NOMO-1 treated with DMSO at 0.1 percent for 48 hours (cell line): ENCODE measurements around the gene KCNMB1.
A peak's percentile ranks its signal among the peaks of the same experiment; 100 is the strongest.

Source experiments
- DNase-seq: peaks from one replicate; lab custom pipeline; 2025; ENCODE audit not compliant: unreplicated experiment; lab: John Stamatoyannopoulos, UW

Gene KCNMB1

GRCh38 chr5:170345971-170346370 is 43.2 kb downstream of the KCNMB1 start:
- no peak for DNase-seq

GRCh38 chr5:170343177-170343576 is 46.0 kb downstream of the KCNMB1 start:
- no peak for DNase-seq

GRCh38 chr5:170342153-170342725 is 46.9 kb downstream of the KCNMB1 start:
- DNase-seq = no peak

- no peak for DNase-seq
Measured at GRCh38 chr5:170341545-170341944, 47.6 kb downstream of the KCNMB1 start.

- no peak for DNase-seq
Measured at GRCh38 chr5:170339780-170340167, 49.4 kb downstream of the KCNMB1 start.

GRCh38 chr5:170338933-170339779 is 50.0 kb downstream of the KCNMB1 start:
- peak; percentile 50 for DNase-seq

- no peak for DNase-seq
Measured at GRCh38 chr5:170338291-170338690, 50.9 kb downstream of the KCNMB1 start.

GRCh38 chr5:170337045-170337733 is 52.0 kb downstream of the KCNMB1 start:
- no peak for DNase-seq

- no peak for DNase-seq
Measured at GRCh38 chr5:170336065-170336464, 53.1 kb downstream of the KCNMB1 start.

GRCh38 chr5:170334626-170335025 is 54.5 kb downstream of the KCNMB1 start:
- no peak for DNase-seq

GRCh38 chr5:170333161-170333910 is 55.8 kb downstream of the KCNMB1 start:
- peak; percentile 47 for DNase-seq

- no peak for DNase-seq
Measured at GRCh38 chr5:170332058-170332457, 57.1 kb downstream of the KCNMB1 start.

GRCh38 chr5:170330568-170331054 is 58.6 kb downstream of the KCNMB1 start:
- DNase-seq = peak; percentile 56

GRCh38 chr5:170329524-170329923 is 59.6 kb downstream of the KCNMB1 start:
- DNase-seq = no peak

- no peak for DNase-seq
Measured at GRCh38 chr5:170327829-170328228, 61.3 kb downstream of the KCNMB1 start.

- DNase-seq = no peak
Measured at GRCh38 chr5:170327168-170327567, 62.0 kb downstream of the KCNMB1 start.
